Body of pancreas (tissue), 4 donors: ENCODE data around the gene PGAM2. TPM values are rescaled to one million over a fixed set of nuclear protein-coding genes. Genes with fewer than 3 reads are reported as not detected.

Source experiments
- ATAC-seq: fragments of 150-250 bp; one replicate; pipeline ENCODE4 v1.9.1; 2016
- DNase-seq, 4 donors: peaks; one replicate each; pipeline ENCODE4 v3.0.0-alpha.2; 2019
- H3K27ac ChIP-seq, 4 donors: fragments of 200-600 bp; sonication (generic); 1 replicate in 3 of 4; 2 replicates in 1 of 4; pipeline versions ENCODE4 v1.5.1 to v1.6.1; 2016 to 2019; ENCODE audit warnings: mild to moderate bottlenecking in 1 of 4, mixed read lengths in 1 of 4, moderate library complexity in 1 of 4
- H3K27me3 ChIP-seq, 2 donors: fragments of 200-600 bp; sonication (generic); one replicate each; pipeline ENCODE4 v1.6.0; 2016; ENCODE audit warnings: mild to moderate bottlenecking in 1 of 2
- H3K36me3 ChIP-seq, 2 donors: fragments of 200-600 bp; sonication (generic); replicated peaks in 1 of 2; 2 replicates each; pipeline ENCODE4 v1.5.1; 2016; ENCODE audit warnings: low read depth in 2 of 2; ENCODE audit not compliant: insufficient read depth in 1 of 2
- H3K4me1 ChIP-seq: fragments of 200-600 bp; sonication (generic); one replicate; pipeline ENCODE4 v1.6.0; 2016
- H3K4me3 ChIP-seq, 2 donors: fragments of 200-600 bp; sonication (generic); 1 replicate in 1 of 2; 2 replicates in 1 of 2; pipeline ENCODE4 v1.5.1; 2016 to 2019
- H3K9me3 ChIP-seq, 3 donors: fragments of 200-600 bp; sonication (generic); 1 replicate in 2 of 3; 2 replicates in 1 of 3; pipeline ENCODE4 v1.5.1; 2016
- CTCF ChIP-seq, 7 experiments: fragments of 450-650 bp in 4 of 7; fragments of 200-600 bp in 3 of 7; sonication (generic) in 3 of 7; IDR thresholded peaks; one replicate each; pipeline ENCODE4 v1.5.1; 2016 to 2019; ENCODE audit warnings: antibody characterized with exemption in 7 of 7
- POLR2A ChIP-seq, 3 donors: fragments of 450-650 bp; IDR thresholded peaks; one replicate each; pipeline ENCODE4 v1.6.1; 2016; ENCODE audit warnings: antibody characterized with exemption in 3 of 3, mild to moderate bottlenecking in 2 of 3
- WGBS, 2 donors: methylation state at CpG; one replicate each; pipeline ENCODE4 v1.1.5; 2017; 5-methylcytosine and 5-hydroxymethylcytosine counted together
- intact Hi-C: fragments of 100-400 bp; cut with DNase I; formaldehyde crosslinking; loops from one replicate; pipeline ENCODE4 v1.15.1; 2023
- total RNA-seq, 2 donors: library from RNA; depleted of rRNA; stranded (reverse); fragments of >200 nt; gene quantifications; one replicate each; pipeline ENCODE4 v1.1.0, GENCODE V29; 2016

The PGAM2 gene
- total RNA-seq, 2 donors from 2014 or later: 1.6 TPM; not detected in 1

- WGBS, 2 donors: 67 to 79% methylated on average over 8 to 12 of the region's 12 CpGs
- peak; percentile 52 to 70 (median 64) for DNase-seq
- TF ChIP-seq POLR2A (IDR thresholded peaks at IDR 0.05): no peak
- TF ChIP-seq CTCF (IDR thresholded peaks at IDR 0.05): peak in 5 of 7 experiments; percentile 20 to 39 (median 27)
- Histone ChIP-seq H3K27me3 (no peaks in the 10 kb centered on the region), H3K9me3 (no peaks in the 10 kb centered on the region), H3K36me3 (peaks cover 0 to 3% of the 10 kb centered on the region in 2 donors), H3K4me3 (no peak overlapping the region), H3K4me1 (peaks cover 13% of the 10 kb centered on the region), H3K27ac (no peak overlapping the region)
- intact Hi-C loops: no loop called here
- ATAC-seq: peak; percentile 21
These were observed 7.2 kb upstream of the PGAM2 start for GRCh38 chr7:44072364-44073231.

- ATAC-seq (no peak), DNase-seq (no peak)
- TF ChIP-seq POLR2A (IDR thresholded peaks at IDR 0.05) (no peak), CTCF (IDR thresholded peaks at IDR 0.05) (no peak)
- 72 to 80% methylated on average over 6 to 9 of the region's 9 CpGs for WGBS, 2 donors
- intact Hi-C loops: no loop called here
- Histone ChIP-seq H3K36me3 (peaks cover 0 to 2% of the 10 kb centered on the region in 2 donors), H3K27ac (no peak overlapping the region), H3K27me3 (no peaks in the 10 kb centered on the region), H3K4me3 (no peak overlapping the region), H3K4me1 (peaks cover 11% of the 10 kb centered on the region), H3K9me3 (no peaks in the 10 kb centered on the region)
These were observed 6.5 kb upstream of the PGAM2 start for GRCh38 chr7:44071726-44072363.

GRCh38 chr7:44068054-44068453, 2.7 kb upstream of the PGAM2 start:
- DNase-seq (peak in 1 of 4 donors; percentile 25), ATAC-seq (no peak)
- intact Hi-C loops: no loop called here
- no peak for TF ChIP-seq CTCF (IDR thresholded peaks at IDR 0.05)
- TF ChIP-seq POLR2A (IDR thresholded peaks at IDR 0.05): no peak
- Histone ChIP-seq H3K36me3 (peaks cover 0 to 2% of the 10 kb centered on the region in 2 donors), H3K9me3 (no peaks in the 10 kb centered on the region), H3K4me3 (no peak overlapping the region), H3K27me3 (no peaks in the 10 kb centered on the region), H3K27ac (no peak overlapping the region), H3K4me1 (peaks cover 24% of the 10 kb centered on the region)
- WGBS, 2 donors: 61 to 70% methylated on average over 7 of the region's 7 CpGs

- no peak overlapping the region for H3K27ac ChIP-seq
- intact Hi-C loops: no loop called here
- no peaks in the 10 kb centered on the region for H3K27me3 ChIP-seq
- WGBS, 2 donors: 78 to 92% methylated on average over 10 to 11 of the region's 11 CpGs
- H3K9me3 ChIP-seq: no peaks in the 10 kb centered on the region
- ATAC-seq (no peak), DNase-seq (peak in 1 of 4 donors; percentile 6)
- H3K36me3 ChIP-seq: no peaks in the 10 kb centered on the region
- H3K4me3 ChIP-seq: no peak overlapping the region
- peaks cover 24% of the 10 kb centered on the region for H3K4me1 ChIP-seq
- TF ChIP-seq CTCF (IDR thresholded peaks at IDR 0.05): no peak
- no peak for TF ChIP-seq POLR2A (IDR thresholded peaks at IDR 0.05)
These were observed 1.9 kb upstream of the PGAM2 start for GRCh38 chr7:44067064-44067951.
